GM18508 (cell line): Measurements from ENCODE around the gene OGFOD3.

Source experiments
- ATAC-seq: cut with Tn5 transposase; IDR thresholded peaks from one replicate; pipeline ENCODE4 v1.9.1; 2021; ENCODE audit warnings: moderate number of reproducible peaks; ENCODE audit not compliant: insufficient read depth, unreplicated experiment

The OGFOD3 gene

DNA sequence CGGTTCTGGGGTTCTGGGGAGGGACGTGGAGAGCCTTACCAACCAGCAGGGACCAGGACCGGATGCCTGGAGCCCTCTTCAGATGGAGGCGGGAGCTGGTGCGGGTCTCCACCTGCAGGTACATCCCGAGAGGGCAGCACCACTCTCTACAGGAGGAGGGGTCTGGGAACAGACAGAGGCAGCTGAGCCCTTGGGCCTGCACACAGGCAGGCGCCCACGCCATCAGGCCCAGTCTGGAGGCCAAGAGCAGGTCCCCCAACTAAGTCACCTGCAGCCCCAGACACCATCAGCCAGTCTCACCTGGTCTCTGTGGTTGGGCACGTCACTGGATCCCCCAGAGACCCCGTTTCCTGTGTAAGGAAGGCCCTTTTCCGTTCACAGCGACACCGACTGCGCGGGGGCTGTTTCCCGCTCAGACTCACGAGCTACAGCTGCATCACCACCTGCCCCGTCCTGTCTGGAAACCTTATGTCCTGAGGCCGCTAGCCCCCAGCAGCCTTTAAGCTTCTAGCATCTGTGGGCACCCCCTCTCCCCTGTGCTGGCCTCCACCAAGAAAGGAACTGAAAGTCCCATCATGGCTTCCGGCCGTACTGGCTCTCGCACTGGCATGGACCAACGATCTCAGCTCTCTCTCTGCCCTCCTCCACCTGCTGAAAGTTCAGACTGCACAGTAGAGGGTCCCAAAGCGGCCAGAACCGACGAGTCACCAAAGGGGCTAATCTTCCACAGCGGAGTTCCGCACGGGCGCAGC, 30.9 kb upstream of the OGFOD3 start:
- peak; percentile 53 for ATAC-seq

DNA sequence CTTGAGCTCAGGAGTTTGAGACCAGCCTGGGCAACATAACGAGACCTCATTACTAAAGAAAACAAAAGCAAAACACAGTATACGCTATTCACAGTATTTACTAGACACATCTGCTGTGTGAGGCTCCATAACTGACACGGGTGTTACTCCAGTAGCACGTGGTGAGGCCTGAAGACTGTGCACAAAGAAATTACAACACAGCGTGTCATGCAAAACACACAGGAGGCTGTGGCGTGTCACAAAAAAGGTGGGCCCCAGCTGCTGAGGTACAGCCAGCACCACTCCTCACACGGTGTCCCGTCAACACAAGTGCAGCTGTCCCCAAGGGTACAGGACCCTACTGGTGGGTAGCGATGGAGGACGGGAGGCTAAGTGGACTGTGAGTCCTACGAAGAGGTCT, 29.5 kb upstream of the OGFOD3 start:
- ATAC-seq = no peak

DNA sequence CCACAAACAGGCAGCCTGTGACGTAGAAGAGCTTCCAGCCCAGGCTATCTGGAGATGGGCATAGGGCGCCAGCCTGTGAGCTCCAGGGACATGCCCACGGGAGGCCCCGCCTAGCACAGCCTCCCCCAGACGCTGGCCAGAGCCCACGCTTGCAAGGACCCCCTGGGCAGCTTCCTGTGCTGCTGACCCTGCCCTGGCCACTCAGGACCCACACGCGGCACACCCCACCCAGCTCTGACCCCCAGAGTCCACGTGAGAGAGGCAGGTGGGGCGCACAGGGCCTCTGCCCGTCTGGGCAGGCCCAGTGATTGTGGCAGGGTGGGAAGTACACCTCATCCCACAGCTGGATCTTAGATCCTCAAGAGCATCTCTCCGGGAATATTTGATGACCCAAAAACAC, 28.3 kb upstream of the OGFOD3 start:
- no peak for ATAC-seq

DNA sequence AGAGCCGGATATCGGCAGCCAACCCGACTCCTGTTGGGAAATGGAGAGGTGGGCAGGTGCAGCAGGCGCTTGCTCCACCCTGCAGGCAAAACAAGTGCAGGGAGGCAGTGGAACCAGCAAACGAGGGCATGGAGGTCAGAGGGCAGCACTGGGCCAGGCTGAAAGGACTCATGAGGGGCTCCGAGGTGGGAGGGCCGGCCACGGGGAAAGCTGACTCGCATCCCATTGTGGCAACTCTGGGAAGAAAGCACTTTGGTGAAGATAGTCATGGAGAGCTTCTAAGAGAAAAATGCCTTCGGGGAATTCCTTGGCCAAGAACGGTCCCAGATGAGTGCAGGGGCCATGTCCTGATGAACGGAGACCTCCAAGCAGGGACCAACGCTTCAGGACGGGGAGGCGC, 27.7 kb upstream of the OGFOD3 start:
- ATAC-seq = no peak

GRCh38 chr17:82445542-82445941, 27.2 kb upstream of the OGFOD3 start:
- no peak for ATAC-seq

GRCh38 chr17:82444941-82445521, 26.6 kb upstream of the OGFOD3 start:
- ATAC-seq = no peak

DNA sequence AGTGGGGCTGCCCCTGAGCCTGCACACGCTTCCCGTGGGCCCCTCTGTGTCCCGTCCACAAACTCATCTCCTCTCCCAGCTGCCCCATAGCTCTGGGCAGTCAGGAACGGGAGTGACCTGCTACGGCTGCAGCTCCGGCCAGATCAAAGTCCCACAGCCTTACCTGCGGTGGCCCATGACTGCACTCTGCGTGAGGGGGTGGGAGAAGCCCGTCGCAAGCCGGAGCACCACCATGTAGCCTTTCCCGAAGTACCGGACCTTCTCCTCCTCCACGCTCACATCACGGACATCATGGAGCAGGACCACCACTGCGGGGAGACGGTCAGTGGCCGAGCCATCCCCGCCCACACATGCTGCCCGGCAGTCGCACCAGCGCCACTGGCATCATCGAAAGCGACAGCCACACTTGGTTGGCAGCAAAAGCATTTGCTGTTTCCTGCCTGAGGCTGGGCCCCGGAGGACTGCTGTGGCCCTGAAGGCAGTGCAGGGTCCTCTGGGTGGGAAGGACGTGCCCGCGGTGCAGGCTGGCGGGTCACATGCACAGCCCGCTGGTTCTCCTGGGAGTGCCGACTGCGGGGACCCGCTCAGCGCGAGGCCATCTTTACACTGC, 26.0 kb upstream of the OGFOD3 start:
- ATAC-seq = no peak

GRCh38 chr17:82443465-82444283, 25.3 kb upstream of the OGFOD3 start:
- no peak for ATAC-seq

GRCh38 chr17:82442643-82443464, 24.5 kb upstream of the OGFOD3 start:
- no peak for ATAC-seq

GRCh38 chr17:82441691-82442487, 23.5 kb upstream of the OGFOD3 start:
- no peak for ATAC-seq

- ATAC-seq = no peak
Measured at GRCh38 chr17:82440991-82441627, 22.7 kb upstream of the OGFOD3 start.

- no peak for ATAC-seq
Measured at GRCh38 chr17:82440469-82440981, 22.1 kb upstream of the OGFOD3 start.

GRCh38 chr17:82439829-82440365, 21.5 kb upstream of the OGFOD3 start:
- no peak for ATAC-seq

DNA sequence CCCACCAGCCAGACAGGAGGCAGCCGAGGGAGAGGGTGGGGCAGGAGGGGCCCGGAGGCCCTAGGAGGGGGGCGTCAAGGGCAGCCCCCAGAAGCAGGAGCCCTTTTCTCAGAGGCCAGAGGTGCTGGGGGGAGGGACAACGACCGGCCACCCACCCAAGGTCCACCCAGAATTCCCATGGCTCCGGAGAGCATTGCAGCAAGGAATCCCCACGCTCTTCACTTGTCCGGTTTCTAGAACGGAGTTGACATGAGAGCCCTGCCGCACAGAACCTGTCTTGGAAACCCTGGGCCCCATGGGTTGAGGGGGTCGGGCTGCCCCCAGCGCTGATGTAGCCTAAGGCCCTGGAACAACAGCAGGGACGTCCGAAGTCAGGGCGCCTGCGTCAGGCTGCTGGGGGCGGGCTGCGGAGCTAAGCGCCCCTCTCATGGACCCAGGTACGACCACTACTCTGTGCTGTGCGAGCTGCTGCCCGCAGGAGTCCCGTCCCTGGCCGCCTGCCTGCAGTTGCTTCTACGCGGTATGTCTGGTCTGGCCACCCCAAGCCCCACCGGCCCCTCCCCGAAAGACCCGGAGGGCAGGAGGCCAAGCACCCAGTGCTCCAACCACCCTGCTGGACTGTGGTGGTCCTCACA, 20.9 kb upstream of the OGFOD3 start:
- no peak for ATAC-seq

GRCh38 chr17:82438401-82439193, 20.2 kb upstream of the OGFOD3 start:
- ATAC-seq = no peak

DNA sequence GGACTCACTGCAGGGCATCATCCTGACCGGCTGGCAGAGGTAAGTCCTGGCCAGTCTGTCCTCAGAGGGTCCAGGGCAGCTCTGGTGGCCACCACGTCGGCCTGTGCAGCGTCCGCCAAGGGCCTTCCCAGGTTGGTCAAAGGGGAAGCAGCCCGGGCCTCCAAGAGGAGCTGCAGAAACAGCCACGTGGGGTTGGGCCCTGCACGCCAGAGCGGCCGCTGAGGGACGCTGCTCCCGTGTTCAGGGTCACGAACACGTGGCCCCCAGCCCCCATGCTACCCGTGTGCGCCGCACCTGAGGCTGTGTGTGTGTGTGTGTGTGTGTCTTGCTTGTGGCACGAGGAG, 18.9 kb upstream of the OGFOD3 start:
- no peak for ATAC-seq

DNA sequence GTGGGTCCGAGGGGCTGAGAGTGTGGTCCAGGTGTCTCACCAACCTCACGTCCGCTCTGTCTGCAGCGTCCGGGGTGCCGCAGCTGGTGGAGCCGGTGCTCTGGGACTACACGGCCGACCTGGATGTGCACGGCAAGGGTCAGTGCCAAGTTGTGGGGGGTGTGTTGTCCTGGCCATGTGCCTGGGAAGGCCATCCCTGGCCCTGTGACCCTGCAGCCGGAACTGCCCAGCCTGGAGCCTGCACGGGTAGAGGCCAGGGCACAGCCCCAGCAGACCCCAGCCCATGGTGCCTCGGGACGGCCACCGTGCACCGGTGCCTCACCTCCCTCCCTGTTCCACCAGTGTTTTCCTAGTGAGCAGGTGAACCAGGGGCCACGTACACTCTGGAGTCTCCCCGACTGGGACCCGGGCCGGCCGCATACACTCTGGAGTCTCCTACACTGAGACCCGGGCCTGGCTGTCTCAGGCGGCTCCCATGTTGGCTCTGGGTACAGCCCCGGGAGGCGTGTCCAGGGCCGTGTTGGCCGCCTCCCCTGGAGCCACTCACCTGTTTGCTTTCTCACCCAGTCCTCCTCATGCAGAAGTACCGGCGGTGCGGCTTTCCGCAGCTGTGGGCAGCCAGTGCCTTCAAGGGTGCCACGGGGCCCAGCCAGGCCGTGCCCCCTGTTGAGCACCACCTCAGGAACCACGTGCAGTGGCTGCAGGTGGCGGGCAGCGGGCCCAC, 18.4 kb upstream of the OGFOD3 start:
- ATAC-seq = no peak
